Skin epidermis (tissue), 12 donors: Measurements from ENCODE around the gene ZFP42.
"Not testable (repeated sequence)": the region's sequence is repeated elsewhere in the genome, so short reads cannot be mapped to it uniquely, and the experiment has no call there.

Experiments used
- H3K27ac ChIP-seq, 21 experiments: fragments of 200-600 bp; sonication (generic) in 11 of 21; one replicate each; pipeline ENCODE4 v1.5.0; 2020; ENCODE audit warnings: mild to moderate bottlenecking in 3 of 21, inconsistent platforms in 2 of 21, moderate library complexity in 2 of 21
- H3K4me3 ChIP-seq, 7 experiments: fragments of 200-600 bp; sonication (generic) in 2 of 7; one replicate each; pipeline ENCODE4 v1.5.0; 2020; ENCODE audit warnings: inconsistent platforms in 2 of 7, mild to moderate bottlenecking in 2 of 7, moderate library complexity in 1 of 7

Gene ZFP42

DNA sequence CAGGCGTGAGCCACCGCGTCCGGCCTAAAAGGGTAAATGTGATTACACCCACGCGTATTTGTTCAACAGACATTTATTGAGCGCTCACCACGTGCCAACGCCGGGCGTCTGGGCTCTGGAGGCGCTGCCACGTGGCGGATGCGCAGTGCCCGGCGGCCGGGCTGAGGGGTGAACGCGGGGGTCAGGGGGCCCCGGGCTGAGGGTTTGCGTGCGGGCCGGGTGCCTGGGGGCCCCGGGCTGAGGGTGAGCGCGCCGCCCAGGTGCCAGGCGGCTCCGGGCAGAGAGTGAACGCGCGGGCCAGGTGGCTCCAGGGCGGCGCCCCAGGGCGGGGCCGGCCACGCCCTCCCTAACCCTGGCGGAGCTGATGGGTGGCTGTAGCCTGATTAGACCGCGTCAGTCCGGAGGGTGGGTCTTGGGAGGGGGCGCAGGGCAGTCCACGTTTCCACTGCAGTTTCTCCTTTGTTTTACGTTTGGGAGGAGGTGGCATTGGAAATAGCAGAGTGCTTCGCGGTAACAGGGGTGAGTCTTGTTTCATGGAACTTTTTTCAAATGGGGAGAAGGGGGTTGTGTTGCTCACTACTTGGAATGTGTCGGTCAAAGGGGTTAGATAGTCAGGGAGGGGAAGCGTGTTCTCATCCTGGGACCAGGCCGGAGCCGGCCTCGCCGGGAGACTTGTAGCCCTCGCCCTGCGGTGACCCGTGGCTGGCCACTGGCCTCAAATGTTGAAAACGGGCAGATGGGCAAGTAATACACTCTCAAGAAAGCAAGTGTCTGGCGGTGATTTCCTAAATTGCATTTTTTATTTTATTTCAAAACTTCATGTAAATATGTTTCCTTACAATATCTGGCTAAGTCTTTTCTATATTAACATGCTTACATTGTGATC lies at the start of gene ZFP42:
Gene ZFP42 (plus strand): TSS at position 450 of the 886 bp plus-strand sequence. CDS start 7,037 bp downstream, outside the sequence.
- H3K4me3 ChIP-seq = no peak within 1 kb of the TSS
- no peak within 1 kb of the TSS for H3K27ac ChIP-seq

DNA sequence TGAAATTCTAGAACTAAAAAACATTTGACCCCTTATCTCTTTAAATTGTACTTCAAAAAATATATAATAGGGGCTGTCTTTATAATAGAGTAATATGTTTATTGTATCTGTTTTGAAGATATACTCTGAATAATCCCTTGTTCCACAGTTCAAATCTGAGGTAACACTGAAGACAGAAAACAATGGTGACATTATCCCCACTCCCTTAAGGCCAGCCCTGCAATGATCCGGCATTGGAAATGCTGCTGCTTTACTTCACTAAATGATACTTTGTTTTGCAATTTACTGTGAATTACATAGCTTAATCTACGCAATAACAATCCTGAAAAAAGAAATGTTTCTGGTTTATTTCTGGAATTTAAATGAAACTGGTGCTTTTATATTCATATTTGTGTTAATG lies 34.4 kb upstream of the ZFP42 start:
- Histone ChIP-seq H3K27ac (no peak overlapping the region), H3K4me3 (no peak overlapping the region)

GRCh38 chr4:187961961-187962360 lies 33.6 kb upstream of the ZFP42 start:
- no peak overlapping the region for H3K4me3 ChIP-seq
- no peak overlapping the region for H3K27ac ChIP-seq

GRCh38 chr4:187962926-187963325 lies 32.6 kb upstream of the ZFP42 start:
- H3K27ac ChIP-seq = no peak overlapping the region
- H3K4me3 ChIP-seq = no peak overlapping the region

DNA sequence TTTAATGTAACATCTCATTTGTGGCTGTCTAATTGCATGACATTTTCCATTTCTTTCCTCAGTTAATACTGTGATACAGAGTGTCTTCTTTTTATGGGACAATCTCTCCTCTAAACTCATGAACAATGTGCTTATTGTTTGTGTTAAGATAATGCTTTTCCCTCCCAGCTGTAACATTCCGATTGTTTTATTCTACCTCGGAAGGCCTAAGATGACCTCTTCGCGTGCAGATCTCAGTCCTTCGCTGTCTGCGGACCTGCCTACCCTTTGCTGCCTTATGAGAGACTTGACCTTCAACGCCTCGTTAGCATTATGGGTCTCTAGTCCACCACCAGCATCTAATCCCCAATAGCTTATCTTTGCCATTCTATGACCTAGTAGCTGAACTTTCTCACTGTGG lies 29.8 kb upstream of the ZFP42 start:
- no peak overlapping the region for H3K4me3 ChIP-seq
- H3K27ac ChIP-seq = no peak overlapping the region

- H3K27ac ChIP-seq = no peak overlapping the region
Observed at GRCh38 chr4:187972135-187972534, 23.4 kb upstream of the ZFP42 start.

GRCh38 chr4:187983746-187984145 lies 11.8 kb upstream of the ZFP42 start:
- no peak overlapping the region for H3K4me3 ChIP-seq
- H3K27ac ChIP-seq = no peak overlapping the region

More at GRCh38 chr4:187972135-187972534, 23.4 kb upstream of the ZFP42 start:
- H3K4me3 ChIP-seq = no peak overlapping the region

DNA sequence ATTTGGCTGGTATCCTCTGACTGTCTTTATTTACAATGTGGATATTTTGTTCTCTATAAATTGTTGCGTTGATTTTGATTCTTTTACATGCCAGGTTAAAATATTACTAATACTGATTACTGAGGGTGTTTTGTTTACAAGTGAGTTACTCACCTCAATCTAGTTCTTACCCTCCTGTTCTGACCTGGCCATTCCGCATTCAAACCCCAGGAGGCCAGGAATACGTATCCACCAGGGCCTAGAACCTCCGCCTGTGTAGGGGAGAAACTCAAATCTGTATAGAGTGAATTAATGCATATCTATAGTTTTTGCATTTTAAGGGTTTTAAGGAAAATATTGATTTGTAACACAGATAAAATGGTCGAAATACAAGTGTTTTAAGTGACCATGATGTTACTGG lies 2.6 kb upstream of the ZFP42 start:
- no peak overlapping the region for H3K27ac ChIP-seq

GRCh38 chr4:187993827-187994226 lies 1.7 kb upstream of the ZFP42 start:
- Histone ChIP-seq H3K27ac (no peak overlapping the region), H3K4me3 (no peak overlapping the region)

More for the DNA sequence above, 2.6 kb upstream of the ZFP42 start:
- H3K4me3 ChIP-seq = no peak overlapping the region

GRCh38 chr4:187996502-187997177 lies 1.1 kb downstream of the ZFP42 start:
- Histone ChIP-seq H3K4me3 (no peak overlapping the region), H3K27ac (no peak overlapping the region)

GRCh38 chr4:187997991-187998390 lies 2.4 kb downstream of the ZFP42 start:
- not testable (repeated sequence) for H3K27ac ChIP-seq, H3K4me3 ChIP-seq

GRCh38 chr4:187999406-187999932 lies 3.9 kb downstream of the ZFP42 start:
- H3K4me3 ChIP-seq = no peak overlapping the region
- H3K27ac ChIP-seq = no peak overlapping the region

GRCh38 chr4:188002323-188002722 lies 6.8 kb downstream of the ZFP42 start:
- Histone ChIP-seq H3K27ac (no peak overlapping the region), H3K4me3 (no peak overlapping the region)

GRCh38 chr4:188002751-188003150 lies 7.2 kb downstream of the ZFP42 start:
- H3K4me3 ChIP-seq = no peak overlapping the region
- H3K27ac ChIP-seq = no peak overlapping the region

DNA sequence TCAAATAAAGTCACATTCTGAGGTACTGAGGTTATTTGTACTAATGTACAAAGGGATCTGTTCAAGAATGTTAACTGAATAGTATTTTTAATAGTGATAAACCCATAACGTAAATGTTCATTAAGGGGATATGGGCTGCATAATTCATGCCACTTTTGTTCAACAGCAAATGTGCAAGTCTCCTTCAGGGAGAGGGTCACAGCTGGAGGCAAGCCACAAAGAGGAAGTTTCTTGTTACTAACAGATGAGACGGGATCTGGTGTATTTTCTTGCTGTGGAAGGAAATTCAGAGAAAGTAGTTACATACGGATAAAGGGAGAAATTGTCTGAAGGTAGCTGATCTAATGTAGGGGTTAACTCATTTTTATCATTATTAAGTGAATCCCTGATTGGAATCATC lies 10.0 kb downstream of the ZFP42 start:
- Histone ChIP-seq H3K27ac (no peak overlapping the region), H3K4me3 (no peak overlapping the region)

DNA sequence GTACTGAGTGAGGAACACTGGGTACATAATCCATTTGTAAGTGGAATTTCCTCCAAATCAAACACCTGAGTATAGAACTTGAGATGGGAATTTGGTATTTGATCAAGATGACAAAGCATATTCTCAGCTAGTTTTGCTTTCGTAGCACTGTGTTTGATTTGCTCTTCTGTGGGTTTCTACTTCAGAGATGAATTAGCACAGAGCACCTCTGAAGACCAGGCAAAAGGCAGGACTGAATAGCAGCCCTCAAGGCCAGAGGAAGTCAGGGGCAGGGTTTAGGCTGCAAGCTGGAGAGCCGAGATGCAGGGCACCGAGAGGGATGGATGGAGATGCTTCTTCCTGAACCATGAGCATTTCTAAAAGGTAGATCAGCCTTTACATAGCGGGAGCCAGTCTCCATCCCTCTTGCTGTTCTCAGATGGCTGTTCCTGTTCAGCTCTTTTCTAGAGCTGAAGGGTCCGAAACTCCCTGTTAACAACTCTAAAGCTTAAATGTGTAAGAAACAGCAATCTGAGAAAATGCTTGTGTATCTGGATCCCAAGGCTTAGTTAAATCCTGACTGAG lies 10.8 kb downstream of the ZFP42 start:
- Histone ChIP-seq H3K27ac (no peak overlapping the region), H3K4me3 (no peak overlapping the region)

DNA sequence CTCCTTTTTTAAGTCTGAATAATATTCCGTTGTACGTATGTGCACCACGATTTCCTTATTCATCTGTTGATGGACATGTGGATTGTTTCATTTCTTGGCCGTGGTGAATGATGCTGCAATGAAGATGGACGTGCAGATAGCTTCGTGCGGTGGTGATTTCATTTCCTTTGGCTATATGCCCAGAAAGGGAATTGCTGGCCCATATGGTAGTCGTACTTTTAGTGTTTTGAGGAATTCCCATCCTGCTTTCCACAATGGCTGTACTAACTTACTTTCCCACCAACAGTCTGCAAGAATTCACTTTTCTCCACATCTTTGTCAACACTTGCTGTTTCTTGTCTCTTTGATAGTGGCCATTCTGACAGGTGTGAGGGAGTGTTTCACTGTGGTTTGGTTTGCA lies 12.8 kb downstream of the ZFP42 start:
- Histone ChIP-seq H3K27ac (no peak overlapping the region), H3K4me3 (no peak overlapping the region)

GRCh38 chr4:188012426-188012945 lies 16.9 kb downstream of the ZFP42 start:
- Histone ChIP-seq H3K27ac (no peak overlapping the region), H3K4me3 (no peak overlapping the region)

- Histone ChIP-seq H3K27ac (no peak overlapping the region), H3K4me3 (no peak overlapping the region)
Observed at GRCh38 chr4:188015025-188015940, 19.7 kb downstream of the ZFP42 start.
